Dermis microvascular lymphatic vessel endothelial cell (primary cell): ENCODE data around the gene FANK1. TPM values are rescaled to one million over a fixed set of nuclear protein-coding genes. Genes with fewer than 3 reads are reported as not detected.

Source experiments
- total RNA-seq: library from RNA; depleted of rRNA; stranded (reverse); fragments of >200 nt; gene quantifications from 2 replicates; pipeline ENCODE4 v1.2.1, GENCODE V29; 2014

The FANK1 gene
- total RNA-seq, 1 donor from 2014 or later: 1.0 TPM

Other genes starting within 250 kb of the FANK1 start
- gene TEX36, start 213.4 kb upstream of the FANK1 start, total RNA-seq: not detected in 2 replicates
- gene EDRF1, start 176.9 kb upstream of the FANK1 start, total RNA-seq: 12.5 and 13.9 TPM in 2 replicates
- gene MMP21, start 120.7 kb upstream of the FANK1 start, total RNA-seq: 0.13 and 0.51 TPM in 2 replicates
- gene UROS, start 73.3 kb upstream of the FANK1 start, total RNA-seq: 48.5 and 75.2 TPM in 2 replicates
- gene BCCIP, start 73.0 kb upstream of the FANK1 start, total RNA-seq: 23.8 and 28.4 TPM in 2 replicates
- 35.0 and 53.2 TPM in 2 replicates for gene DHX32, start 15.3 kb upstream of the FANK1 start, total RNA-seq